Stimulated activated CD8-positive, alpha-beta memory T cell treated with anti-CD3 and anti-CD28 coated beads, Interleukin-15, amount 100 ng/mL, for 1 hour (primary cell): ENCODE measurements around the gene LAMTOR5.
"Not testable (repeated sequence)": the region's sequence is repeated elsewhere in the genome, so short reads cannot be mapped to it uniquely, and the experiment has no call there.

Source experiments
- DNase-seq: peaks from one replicate; pipeline ENCODE4 v3.0.0-alpha.2; 2020; ENCODE audit warnings: low read depth

LAMTOR5 gene

DNA sequence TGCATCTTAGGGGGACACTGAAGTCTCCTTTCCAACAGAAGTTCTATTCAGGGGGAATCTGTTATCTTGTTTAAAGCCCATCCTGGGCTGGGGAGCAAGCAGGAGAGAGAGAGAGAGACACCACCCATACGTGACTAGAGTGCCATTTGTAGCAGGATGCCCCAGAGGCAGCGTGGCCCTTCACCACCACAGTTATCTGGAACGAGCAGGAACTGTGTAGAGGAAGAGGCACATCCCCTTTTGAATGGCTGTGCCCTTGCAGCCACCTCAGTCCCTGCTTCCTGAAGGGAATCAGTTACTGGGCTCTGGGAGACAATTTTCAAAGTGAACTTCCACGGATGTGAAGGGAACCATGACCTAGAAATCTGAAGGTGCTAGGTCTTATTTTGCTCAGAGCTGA is 19.4 kb upstream of the LAMTOR5 start:
- DNase-seq, result no peak

- DNase-seq, result no peak
These were observed 18.2 kb upstream of the LAMTOR5 start for GRCh38 chr1:110425612-110426152.

DNA sequence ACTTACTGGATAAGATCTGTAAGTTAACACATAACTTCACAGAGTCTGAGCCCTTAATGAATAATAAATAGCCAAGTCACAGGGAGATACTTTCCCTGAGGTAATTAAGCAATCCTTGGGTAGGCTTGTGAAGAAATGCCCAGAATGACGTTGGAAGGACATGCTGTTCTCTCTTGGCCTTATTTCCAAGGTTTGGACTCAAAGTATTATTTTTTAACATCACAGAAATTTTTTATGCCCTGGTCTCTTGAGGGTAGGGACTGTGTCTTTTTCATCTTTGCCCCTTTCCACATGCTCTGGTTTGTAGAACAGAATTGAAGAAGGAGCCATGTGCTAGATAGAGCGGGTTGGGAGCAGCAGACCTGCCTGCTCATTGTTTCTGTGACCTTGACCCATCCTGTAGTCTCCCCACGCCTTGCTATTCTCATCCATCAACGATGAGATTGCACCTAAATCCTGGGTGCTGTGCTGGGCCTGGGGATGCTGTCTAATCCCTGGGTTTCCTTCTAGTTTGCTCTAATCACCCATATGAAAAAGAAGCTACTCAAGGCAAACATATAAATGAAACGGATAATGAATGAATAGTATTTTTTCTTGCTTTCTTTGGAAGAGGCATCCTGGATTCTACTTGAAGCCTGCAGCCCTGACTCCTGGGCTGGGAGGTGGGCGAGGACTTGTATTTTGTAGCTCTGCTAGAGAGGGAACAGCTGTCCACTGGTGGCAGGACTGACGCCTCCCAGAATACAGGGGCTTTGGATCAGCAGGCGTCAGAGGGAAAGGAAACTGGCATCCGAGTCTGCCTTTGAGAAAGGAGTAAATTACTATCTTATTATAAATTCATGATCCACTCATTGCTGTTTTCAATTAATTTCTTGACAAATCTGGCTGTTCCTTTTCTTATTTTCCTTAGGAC is 17.5 kb upstream of the LAMTOR5 start:
- no peak for DNase-seq

DNA sequence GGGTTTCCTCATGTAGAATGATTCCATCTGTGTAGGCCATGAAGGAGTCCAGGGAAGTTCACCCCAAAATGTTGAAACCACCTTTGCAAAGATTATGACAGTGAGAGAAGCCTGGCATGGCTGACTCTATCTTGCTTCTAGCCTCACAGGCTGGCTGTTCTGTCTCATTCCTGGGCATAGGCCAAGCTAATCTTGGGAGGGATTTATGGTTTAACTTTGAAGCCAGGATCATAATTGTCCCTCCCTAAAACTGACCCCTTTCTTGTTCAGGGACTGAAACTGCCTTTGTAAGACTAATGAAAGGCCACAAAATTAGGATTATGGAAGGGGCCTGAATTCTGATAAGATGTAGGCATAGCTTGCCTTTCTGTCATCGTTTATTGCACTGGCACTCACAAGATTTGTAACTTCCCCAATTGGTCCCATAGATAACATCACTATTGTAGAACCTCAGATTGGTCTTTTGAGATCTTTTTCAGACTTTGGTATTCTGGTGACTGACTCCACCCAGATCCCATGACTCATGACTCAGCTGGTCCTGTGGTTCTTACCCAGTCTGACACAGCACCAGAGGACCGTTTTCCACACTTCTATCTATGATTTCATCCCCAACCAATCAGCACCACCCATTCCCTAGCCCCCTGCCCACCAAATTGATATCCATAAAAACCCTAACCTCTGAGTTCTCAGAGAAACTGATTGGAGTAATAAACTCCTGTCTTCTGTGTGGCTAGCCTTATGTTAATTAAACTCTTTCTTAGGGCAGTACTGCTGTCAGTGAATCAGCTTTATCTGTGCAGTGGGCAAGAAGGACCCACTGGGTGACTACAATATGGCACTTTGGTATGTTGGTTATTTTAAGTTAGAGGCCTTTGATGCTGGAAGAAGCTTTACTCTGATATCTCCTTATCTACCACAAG is 13.6 kb upstream of the LAMTOR5 start:
- no peak for DNase-seq

DNA sequence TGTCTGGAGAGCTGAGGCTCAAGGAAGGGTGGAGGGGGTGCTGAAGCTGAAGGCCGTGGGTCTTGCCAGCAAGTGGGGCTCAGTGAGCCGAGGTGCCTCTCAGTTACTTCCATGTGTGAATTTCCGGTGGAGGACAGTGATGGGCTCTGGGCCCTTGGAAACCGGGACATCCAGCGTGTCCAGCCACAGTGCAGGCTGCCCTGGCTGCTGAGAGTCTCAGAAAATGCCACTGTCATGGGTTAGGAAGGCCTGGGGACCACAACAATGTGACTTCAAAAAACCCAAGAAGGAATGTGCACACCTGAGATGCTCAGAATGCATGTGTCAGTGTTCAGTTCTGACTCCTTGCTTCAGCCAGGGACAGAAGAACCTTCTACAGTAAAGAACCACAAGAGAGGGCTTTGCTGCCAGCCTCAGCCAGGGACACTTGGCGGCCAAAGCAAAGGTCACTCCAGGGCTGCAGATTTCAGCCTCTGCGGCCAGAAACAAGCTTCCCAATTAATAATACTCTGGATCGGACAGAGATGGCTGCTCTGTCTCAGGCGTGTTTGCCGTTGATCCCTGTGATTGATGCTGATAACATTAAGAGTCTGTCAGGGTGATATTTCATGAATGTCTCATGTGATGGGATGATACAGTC is 12.6 kb upstream of the LAMTOR5 start:
- no peak for DNase-seq

GRCh38 chr1:110418729-110419128 is 11.2 kb upstream of the LAMTOR5 start:
- DNase-seq, result no peak

GRCh38 chr1:110413045-110413444 is 5.6 kb upstream of the LAMTOR5 start:
- DNase-seq, result not testable (repeated sequence)

GRCh38 chr1:110412576-110412975 is 5.1 kb upstream of the LAMTOR5 start:
- DNase-seq, result peak; percentile 45

GRCh38 chr1:110411173-110411735 is 3.8 kb upstream of the LAMTOR5 start:
- DNase-seq, result no peak

DNA sequence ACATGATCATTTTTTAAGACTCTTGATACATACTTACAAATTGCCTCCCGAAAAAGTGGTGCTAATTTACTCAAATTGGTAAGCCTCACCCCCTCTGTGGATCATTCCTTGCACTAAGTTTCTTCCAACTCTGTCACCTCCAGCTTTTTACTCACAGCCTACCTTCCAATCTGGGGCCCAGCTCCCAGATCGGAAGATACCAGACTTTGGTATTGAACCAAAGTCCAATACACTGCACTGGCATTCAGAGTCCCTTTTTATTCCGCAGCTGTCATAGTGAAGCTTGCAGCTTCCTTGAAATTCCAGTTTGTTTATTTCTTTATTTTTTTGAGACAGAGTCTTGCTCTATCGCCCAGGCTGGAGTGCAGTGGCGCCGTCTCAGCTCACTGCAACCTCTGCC is 1.8 kb upstream of the LAMTOR5 start:
- DNase-seq, result no peak

GRCh38 chr1:110408488-110408887 is 994 bp upstream of the LAMTOR5 start:
- DNase-seq, result no peak

- DNase-seq, result not testable (repeated sequence)
These were observed 1.1 kb downstream of the LAMTOR5 start for GRCh38 chr1:110406407-110406806.

- DNase-seq, result no peak
These were observed 3.1 kb downstream of the LAMTOR5 start for GRCh38 chr1:110404401-110404800.

DNA sequence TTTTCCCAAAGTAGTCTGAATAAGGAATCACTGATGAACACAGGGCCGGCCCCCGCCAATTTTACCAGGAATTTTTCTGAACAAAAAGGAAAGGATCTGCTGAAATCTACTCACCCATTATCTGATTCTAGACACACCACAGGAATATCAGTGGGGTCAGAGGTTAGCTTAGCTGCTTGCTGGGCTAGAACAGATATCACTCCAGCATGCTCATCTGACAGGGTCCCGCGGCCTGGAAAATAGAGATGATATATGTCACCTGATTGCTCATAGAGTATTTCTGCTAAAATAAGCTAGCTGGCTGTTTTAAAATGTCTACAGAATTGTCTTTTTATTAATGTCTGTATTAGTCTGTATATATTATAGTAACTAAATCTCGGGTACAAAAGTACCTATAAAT is 3.7 kb downstream of the LAMTOR5 start:
- no peak for DNase-seq

GRCh38 chr1:110396259-110396958 is 11.1 kb downstream of the LAMTOR5 start:
- not testable (repeated sequence) for DNase-seq

DNA sequence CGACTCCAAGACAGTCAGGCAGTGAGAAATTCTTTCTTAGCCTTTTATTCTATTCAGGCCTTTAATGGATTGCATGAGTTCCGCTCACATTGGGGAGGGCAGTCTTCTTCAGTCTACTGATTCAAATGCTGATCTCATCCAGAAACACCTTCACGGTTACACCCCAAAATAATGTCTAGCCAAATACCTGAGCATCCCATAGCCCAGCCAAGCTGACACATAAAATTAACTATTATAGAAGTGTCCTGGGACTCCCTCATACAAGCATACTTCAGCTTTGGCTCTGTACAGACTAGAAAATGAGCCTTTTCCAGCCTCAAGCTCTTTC is 13.0 kb downstream of the LAMTOR5 start:
- DNase-seq, result no peak

- DNase-seq, result no peak
These were observed 13.6 kb downstream of the LAMTOR5 start for GRCh38 chr1:110393691-110394492.

- no peak for DNase-seq
These were observed 14.2 kb downstream of the LAMTOR5 start for GRCh38 chr1:110393286-110393685.

DNA sequence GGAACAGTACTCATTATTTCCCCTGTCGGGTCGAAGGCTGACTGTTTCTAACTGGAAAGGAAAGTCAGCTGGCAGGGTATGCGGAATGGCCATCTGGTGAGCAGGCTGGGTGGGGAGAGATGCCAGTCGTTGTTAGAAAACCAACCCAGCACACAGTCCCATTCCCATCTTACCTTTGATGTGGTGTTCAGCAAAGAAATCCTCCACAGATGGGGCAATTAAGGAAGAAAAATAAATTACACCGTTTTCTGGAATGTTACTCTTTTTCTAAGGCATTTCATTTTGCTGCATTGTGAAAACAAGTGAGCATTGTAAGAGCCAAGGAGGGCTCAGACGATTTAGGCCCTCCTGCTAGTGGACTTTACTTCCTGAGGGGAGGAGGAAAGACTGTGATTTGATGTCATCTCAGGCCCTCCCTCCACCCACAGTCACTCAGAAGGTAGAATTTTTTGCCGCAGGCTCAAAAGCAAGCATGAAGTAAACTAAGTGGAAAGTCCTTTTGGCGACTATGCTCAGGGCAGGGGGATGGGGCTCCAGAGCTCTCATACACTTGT is 16.7 kb downstream of the LAMTOR5 start, which contains the start of gene SLC16A4:
Gene SLC16A4 (minus strand): TSS at position 335 of the 554 bp plus-strand sequence. CDS start 1,703 bp downstream, outside the sequence.
- DNase-seq, result no peak

- no peak for DNase-seq
These were observed 17.4 kb downstream of the LAMTOR5 start for GRCh38 chr1:110390096-110390495.
